IPS DF 19.7 (cell line): ENCODE measurements around the gene FOXN3.

Experiments used
- DNase-seq: peaks from one replicate; pipeline ENCODE4 v3.0.0-alpha.2; 2013; ENCODE audit warnings: low read depth, low spot score

Gene FOXN3

GRCh38 chr14:89359477-89360222, 57.4 kb downstream of the FOXN3 start:
- DNase-seq: no peak

DNA sequence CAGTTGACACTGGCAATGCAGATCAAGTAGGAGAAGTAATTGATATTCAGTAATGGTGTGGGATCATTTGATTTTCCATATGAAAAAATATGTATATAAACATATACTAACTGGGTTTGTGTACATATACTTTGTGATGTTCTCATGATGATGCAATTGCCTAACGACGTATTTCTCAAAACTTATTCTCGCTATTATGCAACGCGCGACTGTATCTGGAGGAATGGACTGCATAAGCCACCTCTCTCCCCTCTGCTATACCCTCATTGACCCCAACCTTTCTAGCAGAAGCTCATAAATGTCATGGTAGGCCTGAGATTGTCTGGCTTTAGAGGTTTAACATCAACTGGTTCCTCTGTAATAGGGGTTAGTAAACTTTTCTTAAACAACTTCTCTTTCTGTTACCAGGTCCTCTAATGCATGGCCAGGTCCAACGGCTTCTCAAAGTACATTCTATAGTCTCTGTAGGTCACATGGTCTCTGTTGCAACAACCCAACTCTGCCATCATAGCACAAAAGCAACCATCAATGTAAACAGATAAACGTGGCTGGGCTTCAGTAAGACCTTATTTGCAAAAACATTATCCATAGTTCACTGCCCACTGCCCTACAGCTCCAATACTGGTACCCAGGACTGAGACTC, 59.3 kb downstream of the FOXN3 start:
- no peak for DNase-seq

DNA sequence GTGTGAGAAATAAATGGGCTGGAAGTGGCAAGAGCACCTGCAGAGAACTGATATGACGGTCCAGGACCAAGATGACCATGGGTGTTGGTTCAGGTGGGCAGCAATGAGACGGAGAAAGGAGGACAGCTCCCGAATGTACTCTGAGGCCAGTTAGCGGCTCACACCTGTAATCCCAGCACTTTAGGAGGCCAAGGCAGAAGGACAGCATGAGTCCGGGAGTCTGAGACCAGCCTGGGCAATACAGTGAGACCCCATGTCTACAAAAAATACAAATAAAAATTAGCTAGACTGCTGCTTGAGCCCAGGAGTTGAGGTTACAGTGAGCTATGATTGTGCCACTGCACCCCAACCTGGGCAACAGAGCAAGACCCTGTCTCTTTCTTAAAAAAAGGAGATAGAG, 60.1 kb downstream of the FOXN3 start:
- DNase-seq: no peak

DNA sequence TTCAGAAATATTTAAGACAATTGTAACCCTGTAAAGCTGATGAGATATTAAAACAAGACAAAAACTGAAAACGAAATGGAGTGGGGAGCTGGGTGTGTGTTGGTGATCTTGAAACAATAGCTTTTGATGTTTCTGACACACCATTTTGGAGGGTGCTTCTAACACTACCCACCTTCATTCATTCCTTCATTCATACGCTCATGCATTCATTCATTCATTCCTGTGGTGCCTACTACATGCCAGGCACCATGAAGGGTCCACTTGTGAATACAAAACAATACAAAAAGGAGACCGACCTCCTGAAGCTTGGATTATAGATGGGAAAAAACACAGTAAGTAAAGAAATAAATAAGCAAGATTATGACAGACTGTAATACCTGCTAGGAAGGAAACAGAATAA, 60.5 kb downstream of the FOXN3 start:
- no peak for DNase-seq

GRCh38 chr14:89353766-89354113, 63.3 kb downstream of the FOXN3 start:
- no peak for DNase-seq

DNA sequence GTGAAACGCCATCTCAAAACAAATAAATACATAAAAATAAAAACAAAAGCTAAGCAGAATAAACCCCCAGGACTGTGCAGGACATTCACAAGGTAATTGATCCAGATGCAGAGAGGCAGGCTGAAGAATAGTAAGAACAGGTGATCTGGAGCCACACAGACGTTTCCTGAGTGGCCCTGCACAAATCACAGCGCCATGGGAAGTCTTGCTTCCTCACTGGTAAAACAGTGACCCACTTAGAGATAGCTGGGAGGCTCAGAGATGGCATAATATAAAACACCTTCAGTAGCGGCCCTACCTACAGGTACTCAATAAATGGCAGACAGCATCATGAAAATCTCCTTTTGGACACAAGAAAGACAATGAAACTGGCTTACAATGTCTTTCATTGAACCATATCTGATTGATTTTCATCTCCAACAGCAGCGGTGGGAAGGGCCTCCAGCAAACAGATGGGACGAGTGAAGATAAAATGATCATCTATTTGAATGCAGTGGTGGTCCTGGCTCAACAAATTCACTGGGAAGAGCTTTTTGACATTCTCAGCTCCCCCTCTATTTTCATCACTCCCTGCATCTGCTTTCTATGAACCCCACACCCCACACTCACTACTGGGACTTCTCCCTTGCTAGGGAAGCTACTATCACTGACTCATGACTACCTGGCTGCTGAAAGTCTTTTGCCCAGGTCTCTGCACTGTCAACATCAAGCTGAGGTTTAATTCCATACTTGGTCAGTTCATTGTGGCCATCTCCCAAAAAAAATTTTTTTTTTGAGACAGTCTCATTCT, 63.9 kb downstream of the FOXN3 start:
- no peak for DNase-seq

DNA sequence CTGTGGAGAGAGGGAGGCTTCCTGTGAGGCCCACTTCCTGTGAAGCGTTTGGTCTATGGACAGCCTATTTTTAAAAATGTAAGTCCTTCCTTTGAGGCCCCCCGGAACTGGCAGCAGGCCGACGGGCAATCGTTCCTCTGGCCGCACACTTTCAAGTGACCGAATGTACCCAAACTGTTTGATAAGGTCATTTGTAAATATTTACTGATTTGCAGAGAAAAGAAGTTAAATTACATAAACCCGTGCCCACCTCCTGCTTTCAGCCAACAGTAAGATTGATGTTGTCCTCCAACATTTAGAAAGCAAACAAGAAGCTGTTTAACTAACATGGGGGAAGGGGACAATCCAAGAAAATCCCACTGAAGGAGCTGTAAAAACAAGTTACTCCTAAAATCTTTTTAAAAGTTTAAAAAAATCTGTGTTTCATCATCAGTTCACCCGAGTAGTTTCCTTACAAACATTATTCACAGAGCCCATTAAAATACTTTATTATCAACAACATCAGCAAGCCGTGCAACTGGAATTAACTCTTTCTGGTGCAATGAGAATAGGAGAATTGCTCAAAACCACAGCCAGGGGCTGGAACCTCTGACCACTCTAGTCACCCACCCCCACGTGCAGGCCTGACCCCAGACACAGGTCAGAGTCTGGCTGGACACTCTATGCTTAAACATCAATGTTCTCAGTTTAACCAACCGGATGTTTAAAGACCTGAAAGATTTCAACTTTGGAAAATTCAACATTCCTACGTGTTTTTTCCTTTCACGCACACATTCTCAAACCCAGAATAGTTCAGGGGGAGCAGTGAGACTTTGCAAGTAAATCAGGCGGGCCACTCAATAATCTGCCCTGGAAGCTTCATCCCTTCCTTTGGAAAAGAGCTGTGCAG, 65.3 kb downstream of the FOXN3 start:
- DNase-seq: peak; percentile 64

- no peak for DNase-seq
Observed at GRCh38 chr14:89351221-89351515, 65.9 kb downstream of the FOXN3 start.

DNA sequence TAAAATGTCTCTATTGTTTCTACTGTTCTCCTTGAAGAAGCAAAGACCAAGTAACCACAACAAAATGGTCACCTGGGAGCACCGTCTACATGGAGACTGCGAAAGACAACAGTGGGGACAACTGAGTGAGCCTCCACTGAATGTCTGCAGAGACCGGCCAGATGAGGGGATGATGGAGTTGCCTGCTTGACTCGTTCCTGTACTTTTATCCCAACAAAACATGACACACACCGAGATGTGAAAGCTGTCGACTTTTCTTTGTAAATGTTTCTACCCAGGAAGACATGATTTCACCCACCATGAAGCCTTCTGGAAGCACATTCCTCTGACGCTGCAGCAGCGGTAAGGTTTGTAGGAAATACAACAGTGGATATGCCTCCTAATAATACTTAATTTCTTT, 66.9 kb downstream of the FOXN3 start:
- no peak for DNase-seq

DNA sequence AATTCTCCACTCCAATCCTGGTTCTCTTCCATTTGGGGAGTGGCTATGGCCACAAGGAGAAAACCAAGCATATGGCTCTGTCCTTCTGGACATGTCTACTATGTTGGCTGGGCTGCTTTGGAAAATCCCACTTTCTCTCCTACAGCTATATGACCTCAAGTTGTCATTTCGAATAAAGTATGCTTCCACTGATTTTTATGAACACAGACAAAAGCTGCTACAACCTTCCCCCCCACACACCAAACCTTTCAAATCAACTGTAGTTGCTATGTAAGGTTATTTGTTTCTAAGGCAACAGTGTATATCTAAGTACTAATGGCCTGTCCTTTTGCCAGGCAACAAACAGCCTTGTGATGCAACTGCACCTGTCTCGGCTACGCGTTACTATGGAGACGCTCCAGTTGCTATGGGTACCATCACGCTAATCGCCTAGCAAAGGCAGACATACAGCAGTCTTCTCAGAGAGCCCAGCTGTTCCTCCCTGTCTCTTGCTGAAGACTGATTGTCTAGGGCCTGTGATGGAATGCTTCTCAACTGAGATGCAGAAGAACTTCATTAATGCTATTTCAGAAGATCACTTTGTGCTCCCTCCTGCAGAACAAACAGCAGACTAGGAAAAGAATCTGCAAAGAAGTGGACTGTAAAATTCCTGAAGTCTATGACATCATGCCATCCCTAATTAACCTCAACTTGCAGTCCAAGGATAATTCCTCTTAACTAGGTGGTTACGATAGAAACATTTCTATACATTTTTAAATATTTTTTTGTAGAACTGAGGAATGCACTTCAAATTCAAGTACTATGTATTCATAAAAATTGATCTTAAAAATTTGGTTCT, 67.6 kb downstream of the FOXN3 start:
- peak; percentile 67 for DNase-seq

DNA sequence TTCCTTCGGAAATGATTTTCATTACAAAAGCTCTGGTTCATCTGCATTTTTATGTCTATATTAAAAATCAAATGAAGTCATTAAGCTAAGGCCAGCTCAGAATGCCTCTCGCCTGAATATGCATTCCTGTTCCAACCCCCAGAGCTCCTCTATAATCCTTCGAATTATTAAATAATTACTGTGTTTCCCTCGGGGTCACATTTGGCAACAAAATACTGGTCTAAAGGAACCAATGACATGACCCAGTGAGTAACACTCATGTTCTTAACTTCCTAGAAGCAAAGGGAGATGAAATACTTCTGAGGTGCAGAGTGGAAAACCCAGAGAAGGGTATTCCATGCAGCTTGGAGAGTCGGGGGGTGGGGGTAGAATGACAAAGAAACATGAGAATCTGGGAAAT, 68.3 kb downstream of the FOXN3 start:
- no peak for DNase-seq

GRCh38 chr14:89347885-89348284, 69.1 kb downstream of the FOXN3 start:
- DNase-seq: no peak

- DNase-seq: no peak
Observed at GRCh38 chr14:89344920-89345254, 72.1 kb downstream of the FOXN3 start.

- DNase-seq: no peak
Observed at GRCh38 chr14:89343356-89343755, 73.7 kb downstream of the FOXN3 start.

DNA sequence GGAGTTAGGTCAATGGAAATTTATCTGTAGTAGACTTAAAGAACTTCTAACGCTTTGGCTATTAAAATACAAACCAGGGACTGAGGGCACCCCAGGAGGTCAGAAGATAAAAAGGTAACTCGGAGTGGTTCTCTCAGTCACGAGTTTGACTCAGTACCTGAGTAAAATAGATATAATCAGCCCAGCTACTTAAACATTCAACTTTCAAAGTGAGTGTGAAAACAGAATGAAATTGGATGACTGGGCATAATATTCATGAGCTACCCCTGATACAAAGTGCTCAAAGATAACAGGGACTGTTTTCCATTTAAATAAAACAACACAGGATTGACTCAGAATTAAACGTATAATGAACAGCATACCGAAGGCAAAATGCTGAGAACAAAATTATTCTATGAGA, 75.0 kb downstream of the FOXN3 start:
- no peak for DNase-seq

GRCh38 chr14:89340200-89341181, 76.5 kb downstream of the FOXN3 start:
- no peak for DNase-seq

DNA sequence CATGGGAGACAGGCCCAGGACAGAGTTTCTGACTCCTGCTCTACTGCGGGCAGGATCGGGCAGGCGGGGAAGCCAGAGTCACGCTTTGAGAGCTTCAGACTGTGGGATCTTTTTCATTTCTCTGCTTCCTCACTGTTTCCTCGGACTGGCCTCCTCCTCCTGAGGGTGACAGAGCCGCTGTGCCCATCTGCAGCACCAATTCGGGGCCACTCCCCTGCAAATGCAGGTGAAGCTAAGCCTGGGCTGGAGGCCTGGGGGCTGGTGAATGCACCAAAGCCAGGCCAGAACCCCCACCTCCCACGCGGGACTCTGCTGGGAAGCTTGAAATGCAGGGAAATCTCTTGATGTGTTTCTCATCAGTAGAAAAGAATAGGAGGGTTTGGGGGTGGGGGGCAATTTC, 77.5 kb downstream of the FOXN3 start:
- no peak for DNase-seq

GRCh38 chr14:89339158-89339557, 77.9 kb downstream of the FOXN3 start:
- no peak for DNase-seq

- DNase-seq: no peak
Observed at GRCh38 chr14:89336338-89336737, 80.7 kb downstream of the FOXN3 start.

DNA sequence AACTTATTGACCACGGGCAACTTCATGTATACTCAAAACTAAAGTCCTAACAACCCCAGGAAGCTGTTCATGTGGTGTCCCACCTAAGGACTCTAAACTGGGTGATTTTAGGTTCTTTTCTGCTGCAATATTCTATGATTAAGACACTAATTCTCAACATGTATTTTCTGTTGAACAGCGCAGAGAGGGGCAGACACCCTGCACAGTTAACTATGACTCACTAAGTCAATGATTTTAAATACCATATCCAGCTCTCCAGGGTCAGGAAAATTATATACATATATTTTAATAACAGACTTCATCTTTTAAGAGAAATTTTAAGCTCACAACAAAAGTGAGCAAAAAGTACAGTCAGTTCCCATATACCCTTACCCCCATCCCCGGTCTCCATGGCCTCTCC, 85.0 kb downstream of the FOXN3 start:
- DNase-seq: no peak
